ENCODE measurements around the gene XPC. TPM values are rescaled to one million over a fixed set of nuclear protein-coding genes. Genes with fewer than 3 reads are reported as not detected.

XPC gene
- total RNA-seq, 1 donor = 61.6 TPM

GRCh38 chr3:14147066-14147435 is 31.4 kb downstream of the XPC start:
- TF ChIP-seq, protein P1, sequence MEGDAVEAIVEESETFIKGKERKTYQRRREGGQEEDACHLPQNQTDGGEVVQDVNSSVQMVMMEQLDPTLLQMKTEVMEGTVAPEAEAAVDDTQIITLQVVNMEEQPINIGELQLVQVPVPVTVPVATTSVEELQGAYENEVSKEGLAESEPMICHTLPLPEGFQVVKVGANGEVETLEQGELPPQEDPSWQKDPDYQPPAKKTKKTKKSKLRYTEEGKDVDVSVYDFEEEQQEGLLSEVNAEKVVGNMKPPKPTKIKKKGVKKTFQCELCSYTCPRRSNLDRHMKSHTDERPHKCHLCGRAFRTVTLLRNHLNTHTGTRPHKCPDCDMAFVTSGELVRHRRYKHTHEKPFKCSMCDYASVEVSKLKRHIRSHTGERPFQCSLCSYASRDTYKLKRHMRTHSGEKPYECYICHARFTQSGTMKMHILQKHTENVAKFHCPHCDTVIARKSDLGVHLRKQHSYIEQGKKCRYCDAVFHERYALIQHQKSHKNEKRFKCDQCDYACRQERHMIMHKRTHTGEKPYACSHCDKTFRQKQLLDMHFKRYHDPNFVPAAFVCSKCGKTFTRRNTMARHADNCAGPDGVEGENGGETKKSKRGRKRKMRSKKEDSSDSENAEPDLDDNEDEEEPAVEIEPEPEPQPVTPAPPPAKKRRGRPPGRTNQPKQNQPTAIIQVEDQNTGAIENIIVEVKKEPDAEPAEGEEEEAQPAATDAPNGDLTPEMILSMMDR (IDR thresholded peaks at IDR 0.05; ENCODE audit: insufficient read depth, low read length) = no peak
- H3K4me3 ChIP-seq (ENCODE audit: low read depth, low read length) = no peak overlapping the region
- DNase-seq (ENCODE audit: low read depth) = no peak

- TF ChIP-seq, protein P1 (IDR thresholded peaks at IDR 0.05; ENCODE audit: insufficient read depth, low read length) = no peak
- H3K4me3 ChIP-seq (ENCODE audit: low read depth, low read length) = no peak overlapping the region
- no peak for DNase-seq (ENCODE audit: low read depth)
Observed at GRCh38 chr3:14146381-14147065, 31.9 kb downstream of the XPC start.

- no peak overlapping the region for H3K4me3 ChIP-seq (ENCODE audit: low read depth, low read length)
- DNase-seq (ENCODE audit: low read depth) = no peak
- TF ChIP-seq, protein P1 (IDR thresholded peaks at IDR 0.05; ENCODE audit: insufficient read depth, low read length) = peak; percentile 1
Observed at GRCh38 chr3:14145670-14146380, 32.6 kb downstream of the XPC start.

- H3K4me3 ChIP-seq (ENCODE audit: low read depth, low read length) = no peak overlapping the region
- DNase-seq (ENCODE audit: low read depth) = peak; percentile 35
- TF ChIP-seq, protein P1 (IDR thresholded peaks at IDR 0.05; ENCODE audit: insufficient read depth, low read length) = no peak
Observed at GRCh38 chr3:14145236-14145635, 33.2 kb downstream of the XPC start.

DNA sequence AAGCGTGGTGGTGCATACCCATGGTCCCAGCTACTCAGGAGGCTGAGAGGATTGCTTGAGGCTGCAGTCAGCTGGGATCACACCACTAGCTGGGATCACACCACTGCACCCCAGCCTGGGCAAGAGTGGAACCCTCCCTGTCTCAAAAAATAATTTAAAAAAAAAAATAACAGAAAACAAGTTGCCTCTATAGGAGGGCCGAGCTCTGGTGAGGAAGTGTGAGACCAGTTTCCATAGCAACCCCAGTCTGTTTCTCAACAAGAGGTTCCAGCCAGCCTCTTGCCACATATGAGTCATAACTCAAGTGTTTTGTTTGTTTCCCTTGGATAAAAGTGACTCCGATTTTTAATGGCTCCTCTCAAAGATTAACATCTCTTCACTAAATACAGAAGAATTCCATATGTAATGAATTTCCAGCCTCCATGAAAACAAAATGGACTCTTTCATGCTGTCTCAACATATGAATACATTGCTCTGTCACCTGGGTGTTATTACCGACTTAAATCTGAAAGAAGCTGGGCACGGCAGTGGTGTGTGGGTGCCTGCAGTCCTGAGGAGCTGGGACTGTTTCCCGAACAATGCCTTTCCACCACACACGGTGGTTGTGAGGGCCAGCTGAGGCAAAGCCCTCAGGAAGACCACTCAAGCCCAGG is 33.9 kb downstream of the XPC start:
- H3K4me3 ChIP-seq (ENCODE audit: low read depth, low read length) = peak overlapping the region; percentile 4
- DNase-seq (ENCODE audit: low read depth) = peak; percentile 99

More for the DNA sequence above, 33.9 kb downstream of the XPC start:
- TF ChIP-seq, protein P1 (IDR thresholded peaks at IDR 0.05; ENCODE audit: insufficient read depth, low read length) = no peak

All from fibroblast of the aortic adventitia (primary cell).